K562 (cell line): ENCODE data around the gene IL10. TPM values are rescaled to one million over a fixed set of nuclear protein-coding genes. Genes with fewer than 3 reads are reported as not detected.

ENCODE experiments used
- ATAC-seq: fragments of 200-7000 bp; cut with Tn5 transposase; 3 replicates; pipeline ENCODE4 v1.9.1; 2020; ENCODE audit warnings: moderate library complexity
- BruUV-seq: library from RNA; stranded (reverse); fragments of 400-500 nt; replicated peaks from 2 replicates; lab custom pipeline; 2021; lab: Mats Ljungman, UMichigan
- CTCF ChIA-PET: fragments of 300-600 bp; formaldehyde crosslinking; extraction: SDS; loops from one replicate; lab custom pipeline; 2021; ENCODE audit warnings: low intra/inter-chr PET ratio; lab: Yijun Ruan, JAX
- POLR2A ChIA-PET: fragments of 300-600, 350-650 bp; sonication (Branson Sonifier 250); formaldehyde crosslinking; extraction: SDS; loops from one replicate; lab custom pipeline; 2021; ENCODE audit warnings: antibody characterized with exemption, inconsistent platforms; lab: Yijun Ruan, JAX
- DNase-seq, 4 experiments: peaks; one replicate each; pipeline versions ENCODE4 v3.0.0 to v3.0.0-alpha.2; 2011 to 2018; ENCODE audit warnings: low spot score in 3 of 4, mixed read lengths in 3 of 4; ENCODE audit errors: extremely low read depth in 1 of 4
- FAIRE-seq: peaks from 2 replicates; lab custom pipeline; 2011; peaks lifted over from hg19 to GRCh38; lab: Jason Lieb, UNC
- H2AFZ ChIP-seq: 2 replicates; pipeline ENCODE4 v1.6.0; 2011; ENCODE audit warnings: low read depth, low read length, control low read depth, inconsistent platforms
- H3K27ac ChIP-seq: fragments of 200-600 bp; 3 replicates; pipeline ENCODE4 v1.8.0; 2011; ENCODE audit warnings: low read depth, mild to moderate bottlenecking, control low read depth, inconsistent platforms, low read length, moderate library complexity, mixed read lengths; ENCODE audit errors: extremely low read depth
- H3K27me3 ChIP-seq, 2 experiments: fragments of 300-600 bp in 1 of 2; 2 replicates in 1 of 2; 3 replicates in 1 of 2; pipeline versions ENCODE4 v1.6.0 to v1.8.0; 2011; ENCODE audit warnings: inconsistent platforms in 2 of 2, low read length in 2 of 2, mild to moderate bottlenecking in 1 of 2, mixed read lengths in 1 of 2, moderate library complexity in 1 of 2; ENCODE audit not compliant: control insufficient read depth in 2 of 2, insufficient read depth in 2 of 2
- H3K36me3 ChIP-seq: fragments of 300-600 bp; 3 replicates; pipeline ENCODE4 v1.8.0; 2011; ENCODE audit warnings: mild to moderate bottlenecking, low read length, inconsistent platforms; ENCODE audit not compliant: control insufficient read depth, insufficient read depth
- H3K4me1 ChIP-seq, 2 experiments: fragments of 200-600 bp in 1 of 2; replicated peaks in 1 of 2; 2 replicates in 1 of 2; 3 replicates in 1 of 2; pipeline versions ENCODE4 v1.5.1 to v1.8.0; 2011; ENCODE audit warnings: inconsistent platforms in 2 of 2, low read length in 2 of 2, mild to moderate bottlenecking in 1 of 2, mixed read lengths in 1 of 2, moderate library complexity in 1 of 2; ENCODE audit not compliant: control insufficient read depth in 2 of 2, insufficient read depth in 2 of 2
- H3K4me2 ChIP-seq: 2 replicates; pipeline ENCODE4 v1.6.1; 2011; ENCODE audit warnings: low read length, control low read depth, inconsistent platforms, mixed read lengths; ENCODE audit not compliant: insufficient read depth
- H3K4me3 ChIP-seq: fragments of 200-600 bp; sonication (generic), shearing (Covaris generic); 2 replicates; pipeline ENCODE4 v1.5.1; 2016; ENCODE audit warnings: control low read depth, inconsistent platforms
- H3K79me2 ChIP-seq: fragments of 200-600 bp; 3 replicates; pipeline ENCODE4 v1.8.0; 2011; ENCODE audit warnings: low read length, inconsistent platforms; ENCODE audit not compliant: control insufficient read depth, insufficient read depth
- H3K9ac ChIP-seq, 2 experiments: 2 replicates each; pipeline versions ENCODE4 v1.6.0 to v1.6.1; 2011; ENCODE audit warnings: low read depth in 2 of 2, low read length in 2 of 2, control low read depth in 1 of 2, inconsistent platforms in 1 of 2, mild to moderate bottlenecking in 1 of 2, mixed read lengths in 1 of 2; ENCODE audit not compliant: insufficient read depth in 1 of 2
- H3K9me1 ChIP-seq: one replicate; pipeline ENCODE4 v1.6.0; 2011; ENCODE audit warnings: inconsistent platforms, mild to moderate bottlenecking, low read length, moderate library complexity; ENCODE audit not compliant: control insufficient read depth, insufficient read depth
- H3K9me3 ChIP-seq: replicated peaks from 2 replicates; pipeline ENCODE4 v1.5.1; 2011; ENCODE audit warnings: low read depth, low read length, inconsistent platforms; ENCODE audit not compliant: control insufficient read depth, insufficient read depth
- H4K20me1 ChIP-seq: replicated peaks from 2 replicates; pipeline ENCODE4 v1.6.1; 2011; ENCODE audit warnings: low read length, inconsistent platforms, mixed read lengths; ENCODE audit not compliant: control insufficient read depth, insufficient read depth
- BDP1 ChIP-seq: IDR thresholded peaks from 3 replicates; pipeline ENCODE4 v1.6.1; 2011; ENCODE audit not compliant: insufficient read length, insufficient read depth
- CXXC5 ChIP-seq: fragments of 250-450 bp; sonication (Bioruptor Pico); IDR thresholded peaks from 2 replicates; pipeline ENCODE4 v1.8.0; 2022; ENCODE audit warnings: inconsistent platforms, mild to moderate bottlenecking, moderate library complexity
- HNRNPL ChIP-seq: fragments of 200-400 bp; formaldehyde crosslinking; IDR thresholded peaks from 2 replicates; pipeline ENCODE4 v1.6.1; 2017; ENCODE audit warnings: low read depth, mild to moderate bottlenecking, low read length
- JUND ChIP-seq, 2 experiments: IDR thresholded peaks; 2 replicates in 1 of 2; 3 replicates in 1 of 2; pipeline ENCODE4 v1.6.1; 2011; ENCODE audit warnings: borderline replicate concordance in 2 of 2, low read depth in 2 of 2, low read length in 2 of 2, improper control_type of control experiment in 1 of 2, missing biosample characterization in 1 of 2, missing genetic modification characterization in 1 of 2, missing genetic modification reagents in 1 of 2
- MIER1 ChIP-seq: fragments of 450-650 bp; IDR thresholded peaks from 2 replicates; pipeline ENCODE4 v1.6.1; 2016; ENCODE audit warnings: antibody characterized with exemption, mild to moderate bottlenecking, low read depth
- SMAD3 ChIP-seq: fragments of 450-650 bp; formaldehyde crosslinking; conservative IDR thresholded peaks from 2 replicates; pipeline ENCODE4 v1.4.0; 2020; ENCODE audit warnings: mild to moderate bottlenecking
- ZBTB1 ChIP-seq: sonication (generic); formaldehyde crosslinking; IDR thresholded peaks from 2 replicates; pipeline ENCODE4 v1.8.1; 2023; ENCODE audit warnings: missing genetic modification reagents, low read depth, mild to moderate bottlenecking, borderline replicate concordance
- ZNF263 ChIP-seq: sonication (generic); formaldehyde crosslinking; IDR thresholded peaks from 2 replicates; pipeline ENCODE4 v1.8.0; 2022; ENCODE audit warnings: mild to moderate bottlenecking, missing genetic modification reagents, borderline replicate concordance
- ZNF717 ChIP-seq: fragments of 250-450 bp; sonication (Bioruptor Pico); IDR thresholded peaks from 2 replicates; pipeline ENCODE4 v1.5.0; 2021
- WGBS: fragments of 100-300 bp; shearing (Covaris generic); methylation state at CpG from one replicate; pipeline ENCODE4 v1.1.6; 2016; ENCODE audit warnings: low coverage, mixed read lengths; ENCODE audit not compliant: insufficient coverage; ENCODE audit errors: missing lambda C conversion rate; 5-methylcytosine and 5-hydroxymethylcytosine counted together
- in situ Hi-C: fragments of 300-500 bp; cut with MboI; formaldehyde crosslinking; loops from 4 replicates; pipeline ENCODE4 v1.15.0; 2018; ENCODE audit warnings: inconsistent platforms, mixed read lengths
- intact Hi-C: fragments of 100-400 bp; cut with micrococcal nuclease; formaldehyde crosslinking; loops from 2 replicates; pipeline ENCODE4 v1.14.2; 2022
- polyA plus RNA-seq, 8 experiments: library from polyadenylated mRNA; depleted of rRNA in 4 of 8; stranded (reverse) in 5 of 8; unstranded in 3 of 8; fragments of >200 nt; fragmentation: Nextera tagmentation in 2 of 8; fragmentation: Illumina TruSeq in 1 of 8; extraction: Ambion mirVana in 2 of 8; extraction: Trizol in 1 of 8; gene quantifications; 2 replicates each; pipeline versions ENCODE4 v1.2.1 to v1.2.3, GENCODE V29; 2011 to 2014; ENCODE audit warnings: inconsistent platforms in 1 of 8, missing spikeins in 1 of 8
- total RNA-seq, 7 experiments: library from RNA; depleted of rRNA in 6 of 7; stranded (reverse); fragments of >200 nt in 6 of 7; fragmentation: Illumina TruSeq in 2 of 7; extraction: Trizol in 2 of 7; gene quantifications; 2 replicates each; pipeline versions ENCODE4 v1.2.1 to v1.2.3, GENCODE V29; 2011 to 2021; ENCODE audit warnings: low replicate concordance in 1 of 7
- TF ChIP-seq, protein P1 (sequence below), 2 experiments: fragments of 450-650 bp in 1 of 2; sonication (generic) in 1 of 2; formaldehyde crosslinking in 1 of 2; IDR thresholded peaks in 1 of 2; conservative IDR thresholded peaks in 1 of 2; 2 replicates each; pipeline versions ENCODE4 v1.6.1 to v1.8.1; 2016 to 2023; ENCODE audit warnings: mild to moderate bottlenecking in 2 of 2, moderate library complexity in 2 of 2, inconsistent platforms in 1 of 2, missing genetic modification reagents in 1 of 2
- TF ChIP-seq, protein P2 (sequence below): fragments of 450-650 bp; formaldehyde crosslinking; IDR thresholded peaks from 2 replicates; pipeline ENCODE4 v1.4.0; 2020; ENCODE audit warnings: mild to moderate bottlenecking, moderate library complexity

Gene IL10
- total and polyA plus RNA-seq, 9 of the 15 experiments (the other 6 are each of a cell fraction or from before 2014, with no cell fraction given), result 0.29 TPM; not detected in 8

- no peak for TF ChIP-seq ZBTB1 (CRISPR knock-in tag)
- no peak for TF ChIP-seq ZNF263 (CRISPR knock-in tag)
- no peak for TF ChIP-seq JUND (IDR thresholded peaks at IDR 0.05; ENCODE audit: borderline replicate concordance, low read depth, low read length)
- no peak for TF ChIP-seq JUND (tag; IDR thresholded peaks at IDR 0.05; ENCODE audit: borderline replicate concordance, low read depth, low read length)
- TF ChIP-seq, protein P1, sequence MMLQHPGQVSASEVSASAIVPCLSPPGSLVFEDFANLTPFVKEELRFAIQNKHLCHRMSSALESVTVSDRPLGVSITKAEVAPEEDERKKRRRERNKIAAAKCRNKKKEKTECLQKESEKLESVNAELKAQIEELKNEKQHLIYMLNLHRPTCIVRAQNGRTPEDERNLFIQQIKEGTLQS (IDR thresholded peaks at IDR 0.05), result no peak
- TF ChIP-seq, protein P1 (CRISPR knock-in tag; conservative IDR thresholded peaks at IDR 0.05), result no peak
- no peak for TF ChIP-seq SMAD3
These were observed 27.0 kb upstream of the IL10 start (continued) for GRCh38 chr1:206799311-206799710.

GRCh38 chr1:206798384-206798996 lies 26.2 kb upstream of the IL10 start:
- ChIA-PET POLR2A (interaction anchor here (1.2 to 1.7 kb wide), 2 partner anchors 12 to 19 kb away, joined by 4 read pairs; no protein-coding TSS in a partner anchor), CTCF (interaction anchor here (0.6 kb wide), 1 partner anchor 43 kb away, joined by 3 read pairs; no protein-coding TSS in a partner anchor)
- intact Hi-C loops (no loop called here), in situ Hi-C loops (no loop called here)
- WGBS, result 19% methylated on average over 13 of the region's 13 CpGs
- Histone ChIP-seq H3K4me2 (no peak overlapping the region), H3K27me3 (peaks cover 3 to 43% of the 10 kb centered on the region in 2 experiments; a peak in 4 of 5 replicates), H2AFZ (no peak overlapping the region), H3K27ac (no peak overlapping the region), H3K9me3 (no peaks in the 10 kb centered on the region), H3K4me1 (no peaks in the 10 kb centered on the region; a peak in 1 of 5 replicates), H4K20me1 (0 out of 2 replicates have a peak, but pooled peaks cover 5% of the 10 kb centered on the region), H3K9ac (no peak overlapping the region), H3K79me2 (no peaks in the 10 kb centered on the region), H3K36me3 (no peaks in the 10 kb centered on the region), H3K4me3 (no peak overlapping the region), H3K9me1 (peaks cover 3% of the 10 kb centered on the region)
- no TSS peak for BruUV-seq
- no peak for FAIRE-seq
- TF ChIP-seq, protein P2, sequence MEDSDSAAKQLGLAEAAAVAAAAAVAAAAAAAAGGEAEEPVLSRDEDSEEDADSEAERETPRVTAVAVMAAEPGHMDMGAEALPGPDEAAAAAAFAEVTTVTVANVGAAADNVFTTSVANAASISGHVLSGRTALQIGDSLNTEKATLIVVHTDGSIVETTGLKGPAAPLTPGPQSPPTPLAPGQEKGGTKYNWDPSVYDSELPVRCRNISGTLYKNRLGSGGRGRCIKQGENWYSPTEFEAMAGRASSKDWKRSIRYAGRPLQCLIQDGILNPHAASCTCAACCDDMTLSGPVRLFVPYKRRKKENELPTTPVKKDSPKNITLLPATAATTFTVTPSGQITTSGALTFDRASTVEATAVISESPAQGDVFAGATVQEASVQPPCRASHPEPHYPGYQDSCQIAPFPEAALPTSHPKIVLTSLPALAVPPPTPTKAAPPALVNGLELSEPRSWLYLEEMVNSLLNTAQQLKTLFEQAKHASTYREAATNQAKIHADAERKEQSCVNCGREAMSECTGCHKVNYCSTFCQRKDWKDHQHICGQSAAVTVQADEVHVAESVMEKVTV (CRISPR knock-in tag), result 0 out of 2 replicates have a peak, but pooled peaks have one; percentile 0
- no peak for TF ChIP-seq HNRNPL
- TF ChIP-seq MIER1, result no peak
- no peak for TF ChIP-seq ZNF717 (CRISPR knock-in tag)
- no peak for TF ChIP-seq BDP1
- TF ChIP-seq CXXC5 (CRISPR knock-in tag), result peak; percentile 13; the same call in 1 of the 2 replicates
- no peak for DNase-seq
- no peak for ATAC-seq
